Peyer's patch (tissue), 4 donors: ENCODE results near the gene CARF.

Experiments
- POLR2A ChIP-seq, 2 donors: fragments of 450-650 bp; IDR thresholded peaks; one replicate each; pipeline ENCODE4 v1.5.1; 2017; ENCODE audit warnings: antibody characterized with exemption in 2 of 2, mild to moderate bottlenecking in 2 of 2, moderate library complexity in 2 of 2
- TF ChIP-seq, protein P1 (sequence below), 6 experiments: fragments of 450-650 bp in 4 of 6; fragments of 200-600 bp in 2 of 6; sonication (generic) in 1 of 6; IDR thresholded peaks; one replicate each; pipeline ENCODE4 v1.5.1; 2017 to 2019; ENCODE audit warnings: antibody characterized with exemption in 6 of 6, mild to moderate bottlenecking in 3 of 6, moderate library complexity in 1 of 6

- TF ChIP-seq, protein P1, sequence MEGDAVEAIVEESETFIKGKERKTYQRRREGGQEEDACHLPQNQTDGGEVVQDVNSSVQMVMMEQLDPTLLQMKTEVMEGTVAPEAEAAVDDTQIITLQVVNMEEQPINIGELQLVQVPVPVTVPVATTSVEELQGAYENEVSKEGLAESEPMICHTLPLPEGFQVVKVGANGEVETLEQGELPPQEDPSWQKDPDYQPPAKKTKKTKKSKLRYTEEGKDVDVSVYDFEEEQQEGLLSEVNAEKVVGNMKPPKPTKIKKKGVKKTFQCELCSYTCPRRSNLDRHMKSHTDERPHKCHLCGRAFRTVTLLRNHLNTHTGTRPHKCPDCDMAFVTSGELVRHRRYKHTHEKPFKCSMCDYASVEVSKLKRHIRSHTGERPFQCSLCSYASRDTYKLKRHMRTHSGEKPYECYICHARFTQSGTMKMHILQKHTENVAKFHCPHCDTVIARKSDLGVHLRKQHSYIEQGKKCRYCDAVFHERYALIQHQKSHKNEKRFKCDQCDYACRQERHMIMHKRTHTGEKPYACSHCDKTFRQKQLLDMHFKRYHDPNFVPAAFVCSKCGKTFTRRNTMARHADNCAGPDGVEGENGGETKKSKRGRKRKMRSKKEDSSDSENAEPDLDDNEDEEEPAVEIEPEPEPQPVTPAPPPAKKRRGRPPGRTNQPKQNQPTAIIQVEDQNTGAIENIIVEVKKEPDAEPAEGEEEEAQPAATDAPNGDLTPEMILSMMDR (IDR thresholded peaks at IDR 0.05): no peak
- TF ChIP-seq POLR2A (IDR thresholded peaks at IDR 0.05): no peak
These were observed 1.4 kb upstream of the CARF start for GRCh38 chr2:202910698-202911097.
